ENCODE data around the gene SUGCT. TPM values are rescaled to one million over a fixed set of nuclear protein-coding genes. Genes with fewer than 3 reads are reported as not detected.

SUGCT gene
- total RNA-seq, 1 donor = 9.9 TPM

DNA sequence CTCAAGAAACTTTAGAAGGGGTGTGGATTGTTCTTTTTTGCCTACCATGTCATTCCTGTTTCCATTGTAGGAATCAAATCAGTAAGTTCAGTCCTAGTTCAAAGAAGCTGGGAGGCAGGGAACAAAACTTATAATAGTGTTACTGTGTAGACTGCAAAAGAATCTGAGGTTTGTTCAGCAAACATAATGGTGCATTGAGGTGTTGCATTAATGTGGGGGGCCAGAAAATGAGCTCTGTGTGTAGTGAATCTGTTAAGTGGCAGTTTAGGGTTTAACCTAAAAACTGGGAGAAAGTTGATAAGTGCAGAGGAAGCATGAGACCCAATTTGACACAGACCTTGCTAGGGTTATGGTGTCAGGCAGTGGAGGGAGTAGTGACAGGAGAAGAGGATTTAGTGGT is 197.7 kb downstream of the SUGCT start:
- no peak overlapping the region for H3K4me3 ChIP-seq (ENCODE audit: low read depth, low read length)
- DNase-seq (ENCODE audit: low read depth) = no peak
- TF ChIP-seq, protein P1, sequence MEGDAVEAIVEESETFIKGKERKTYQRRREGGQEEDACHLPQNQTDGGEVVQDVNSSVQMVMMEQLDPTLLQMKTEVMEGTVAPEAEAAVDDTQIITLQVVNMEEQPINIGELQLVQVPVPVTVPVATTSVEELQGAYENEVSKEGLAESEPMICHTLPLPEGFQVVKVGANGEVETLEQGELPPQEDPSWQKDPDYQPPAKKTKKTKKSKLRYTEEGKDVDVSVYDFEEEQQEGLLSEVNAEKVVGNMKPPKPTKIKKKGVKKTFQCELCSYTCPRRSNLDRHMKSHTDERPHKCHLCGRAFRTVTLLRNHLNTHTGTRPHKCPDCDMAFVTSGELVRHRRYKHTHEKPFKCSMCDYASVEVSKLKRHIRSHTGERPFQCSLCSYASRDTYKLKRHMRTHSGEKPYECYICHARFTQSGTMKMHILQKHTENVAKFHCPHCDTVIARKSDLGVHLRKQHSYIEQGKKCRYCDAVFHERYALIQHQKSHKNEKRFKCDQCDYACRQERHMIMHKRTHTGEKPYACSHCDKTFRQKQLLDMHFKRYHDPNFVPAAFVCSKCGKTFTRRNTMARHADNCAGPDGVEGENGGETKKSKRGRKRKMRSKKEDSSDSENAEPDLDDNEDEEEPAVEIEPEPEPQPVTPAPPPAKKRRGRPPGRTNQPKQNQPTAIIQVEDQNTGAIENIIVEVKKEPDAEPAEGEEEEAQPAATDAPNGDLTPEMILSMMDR (IDR thresholded peaks at IDR 0.05; ENCODE audit: insufficient read depth, low read depth, low read length) = no peak

DNA sequence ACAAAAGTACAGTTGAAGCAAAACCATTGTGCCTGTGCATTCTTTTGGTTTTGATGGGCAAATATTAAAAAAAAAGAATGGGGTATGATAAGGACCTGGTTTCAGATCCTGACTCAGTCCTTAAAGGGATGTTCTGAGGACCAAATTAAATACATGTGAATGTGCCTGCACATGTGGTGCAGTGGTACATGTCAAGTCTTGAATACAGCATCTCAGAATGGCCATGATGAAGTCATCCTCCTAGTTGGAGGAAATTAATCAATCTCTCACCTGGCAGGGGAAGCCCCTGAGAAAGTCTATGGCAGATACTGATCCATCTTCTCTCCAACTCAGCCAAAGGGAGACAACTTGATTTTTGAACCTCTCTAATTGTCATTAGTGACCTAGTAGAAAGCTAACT is 207.0 kb downstream of the SUGCT start:
- TF ChIP-seq, protein P1 (IDR thresholded peaks at IDR 0.05; ENCODE audit: insufficient read depth, low read depth, low read length) = no peak
- no peak for DNase-seq (ENCODE audit: low read depth)
- H3K4me3 ChIP-seq (ENCODE audit: low read depth, low read length) = no peak overlapping the region

DNA sequence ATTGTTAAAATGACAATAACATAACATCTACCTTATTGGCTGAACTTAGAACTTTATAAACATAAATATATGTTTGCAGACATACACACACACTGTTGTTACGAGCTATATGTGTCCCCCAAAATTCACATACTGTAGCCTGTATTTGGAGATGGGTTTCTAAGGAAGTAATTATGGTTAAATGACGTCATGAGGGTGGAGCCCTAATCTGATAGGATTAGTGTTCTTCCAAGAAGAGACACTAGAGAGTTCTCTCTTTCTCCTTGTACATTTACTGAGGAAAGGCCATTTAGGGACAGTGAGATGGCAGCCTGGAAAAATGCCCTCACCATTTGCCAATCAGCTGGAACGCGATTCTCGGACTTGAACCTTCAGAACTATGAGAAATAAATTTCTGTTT is 211.7 kb downstream of the SUGCT start:
- no peak overlapping the region for H3K4me3 ChIP-seq (ENCODE audit: low read depth, low read length)
- no peak for DNase-seq (ENCODE audit: low read depth)
- TF ChIP-seq, protein P1 (IDR thresholded peaks at IDR 0.05; ENCODE audit: insufficient read depth, low read depth, low read length) = no peak

- no peak overlapping the region for H3K4me3 ChIP-seq (ENCODE audit: low read depth, low read length)
- TF ChIP-seq, protein P1 (IDR thresholded peaks at IDR 0.05; ENCODE audit: insufficient read depth, low read depth, low read length) = no peak
- no peak for DNase-seq (ENCODE audit: low read depth)
These were observed 213.4 kb downstream of the SUGCT start for GRCh38 chr7:40348126-40348728.

GRCh38 chr7:40350100-40350499 is 215.3 kb downstream of the SUGCT start:
- no peak for DNase-seq (ENCODE audit: low read depth)
- no peak overlapping the region for H3K4me3 ChIP-seq (ENCODE audit: low read depth, low read length)
- TF ChIP-seq, protein P1 (IDR thresholded peaks at IDR 0.05; ENCODE audit: insufficient read depth, low read depth, low read length) = no peak

DNA sequence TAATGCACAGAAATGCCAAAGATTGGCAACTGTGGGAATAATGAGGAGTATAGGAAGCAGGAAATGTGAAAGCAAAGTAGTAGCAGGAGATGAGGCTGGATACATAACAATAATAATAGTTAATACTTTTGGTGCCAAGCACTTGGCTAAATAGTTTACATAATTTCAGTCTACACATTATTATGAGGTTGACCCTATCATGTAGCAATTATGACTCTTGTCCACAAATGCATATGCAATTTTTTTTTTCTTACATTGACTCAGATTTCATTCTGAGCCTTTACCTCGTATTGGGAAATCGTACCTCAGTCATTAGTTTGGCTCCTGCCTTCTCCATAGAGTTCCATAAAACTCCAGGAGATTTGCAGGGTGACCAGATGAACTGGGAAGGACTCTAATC is 219.9 kb downstream of the SUGCT start:
- TF ChIP-seq, protein P1 (IDR thresholded peaks at IDR 0.05; ENCODE audit: insufficient read depth, low read depth, low read length) = no peak
- no peak for DNase-seq (ENCODE audit: low read depth)
- no peak overlapping the region for H3K4me3 ChIP-seq (ENCODE audit: low read depth, low read length)

- TF ChIP-seq, protein P1 (IDR thresholded peaks at IDR 0.05; ENCODE audit: insufficient read depth, low read depth, low read length) = no peak
- no peak for DNase-seq (ENCODE audit: low read depth)
- H3K4me3 ChIP-seq (ENCODE audit: low read depth, low read length) = no peak overlapping the region
These were observed 221.5 kb downstream of the SUGCT start for GRCh38 chr7:40356312-40356711.
